Measurements from ENCODE around the gene ENPEP. TPM values are rescaled to one million over a fixed set of nuclear protein-coding genes. Genes with fewer than 3 reads are reported as not detected.
"Not testable (repeated sequence)": the region's sequence is repeated elsewhere in the genome, so short reads cannot be mapped to it uniquely, and the experiment has no call there.

The ENPEP gene, protein sequence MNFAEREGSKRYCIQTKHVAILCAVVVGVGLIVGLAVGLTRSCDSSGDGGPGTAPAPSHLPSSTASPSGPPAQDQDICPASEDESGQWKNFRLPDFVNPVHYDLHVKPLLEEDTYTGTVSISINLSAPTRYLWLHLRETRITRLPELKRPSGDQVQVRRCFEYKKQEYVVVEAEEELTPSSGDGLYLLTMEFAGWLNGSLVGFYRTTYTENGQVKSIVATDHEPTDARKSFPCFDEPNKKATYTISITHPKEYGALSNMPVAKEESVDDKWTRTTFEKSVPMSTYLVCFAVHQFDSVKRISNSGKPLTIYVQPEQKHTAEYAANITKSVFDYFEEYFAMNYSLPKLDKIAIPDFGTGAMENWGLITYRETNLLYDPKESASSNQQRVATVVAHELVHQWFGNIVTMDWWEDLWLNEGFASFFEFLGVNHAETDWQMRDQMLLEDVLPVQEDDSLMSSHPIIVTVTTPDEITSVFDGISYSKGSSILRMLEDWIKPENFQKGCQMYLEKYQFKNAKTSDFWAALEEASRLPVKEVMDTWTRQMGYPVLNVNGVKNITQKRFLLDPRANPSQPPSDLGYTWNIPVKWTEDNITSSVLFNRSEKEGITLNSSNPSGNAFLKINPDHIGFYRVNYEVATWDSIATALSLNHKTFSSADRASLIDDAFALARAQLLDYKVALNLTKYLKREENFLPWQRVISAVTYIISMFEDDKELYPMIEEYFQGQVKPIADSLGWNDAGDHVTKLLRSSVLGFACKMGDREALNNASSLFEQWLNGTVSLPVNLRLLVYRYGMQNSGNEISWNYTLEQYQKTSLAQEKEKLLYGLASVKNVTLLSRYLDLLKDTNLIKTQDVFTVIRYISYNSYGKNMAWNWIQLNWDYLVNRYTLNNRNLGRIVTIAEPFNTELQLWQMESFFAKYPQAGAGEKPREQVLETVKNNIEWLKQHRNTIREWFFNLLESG
- total RNA-seq = 1 to 10 TPM in 3 of 4 donors, under 1 TPM in 1; 0.80 to 6.2 (median 1.5) TPM

DNA sequence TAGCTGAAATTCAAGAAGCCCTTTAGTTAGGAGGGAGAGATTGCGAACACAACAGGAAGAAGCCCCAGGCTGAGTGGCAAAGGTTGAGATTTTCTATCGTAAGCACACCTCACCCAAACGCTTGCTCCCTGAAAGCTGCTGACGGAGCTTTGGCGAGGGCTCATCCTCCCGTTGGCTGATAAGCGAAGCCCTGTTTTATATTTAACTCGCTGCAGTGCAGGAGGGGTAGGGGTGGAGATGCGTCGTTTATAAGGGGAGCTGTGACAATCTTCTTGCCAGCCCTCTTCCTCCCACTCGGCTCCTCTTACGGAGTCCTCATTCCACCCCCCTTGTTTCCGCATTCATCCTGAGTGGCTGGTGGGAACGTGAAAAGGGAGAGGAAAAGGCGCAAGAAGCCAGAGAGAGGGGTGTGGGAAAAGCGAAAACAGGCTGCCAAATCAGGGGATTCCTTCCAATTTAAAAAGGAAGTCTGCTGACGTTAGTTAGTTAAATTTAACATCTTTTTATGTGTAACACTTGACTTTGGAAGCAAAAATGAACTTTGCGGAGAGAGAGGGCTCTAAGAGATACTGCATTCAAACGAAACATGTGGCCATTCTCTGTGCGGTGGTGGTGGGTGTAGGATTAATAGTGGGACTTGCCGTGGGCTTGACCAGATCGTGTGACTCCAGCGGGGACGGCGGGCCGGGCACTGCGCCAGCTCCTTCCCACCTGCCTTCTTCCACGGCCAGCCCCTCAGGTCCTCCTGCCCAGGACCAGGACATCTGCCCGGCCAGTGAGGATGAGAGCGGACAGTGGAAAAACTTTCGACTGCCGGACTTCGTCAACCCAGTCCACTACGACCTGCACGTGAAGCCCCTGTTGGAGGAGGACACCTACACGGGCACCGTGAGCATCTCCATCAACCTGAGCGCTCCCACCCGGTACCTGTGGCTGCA is at the start of gene ENPEP:
Gene ENPEP, plus strand, starts transcription at position 275 of the 938 bp plus-strand sequence. Its CDS starts 260 bp downstream, at position 535.
- peak; percentile 18 for DNase-seq
- Histone ChIP-seq H3K27me3 (peaks cover 7% of the 10 kb centered on the region), H3K36me3 (no peaks in the 10 kb centered on the region), H3K4me3 (peak within 1 kb of the TSS in 3 of 4 donors; percentile 1 to 38 (median 10)), H3K4me1 (peaks cover 0 to 9% (median 3%) of the 10 kb centered on the region in 4 donors), H3K9me3 (no peaks in the 10 kb centered on the region), H3K27ac (no peak within 1 kb of the TSS)
- in situ Hi-C loops (cut with MboI; ENCODE audit: low pct_ligation_motif_present in 1 of 4, low pct_unique_long_range_greater_than_20kb in 1 of 4, low sequenced_read_pairs in 3 of 4) (no loop called here), intact Hi-C loops (cut with DNase I; ENCODE audit: low total_unique reads) (no loop called here)
- TF ChIP-seq POLR2AphosphoS5 (IDR thresholded peaks at IDR 0.05) = no peak
- 37 to 63% methylated on average over 7 to 39 of the region's 39 CpGs for WGBS, 2 donors (ENCODE audit: low coverage in 1 of 2)

DNA sequence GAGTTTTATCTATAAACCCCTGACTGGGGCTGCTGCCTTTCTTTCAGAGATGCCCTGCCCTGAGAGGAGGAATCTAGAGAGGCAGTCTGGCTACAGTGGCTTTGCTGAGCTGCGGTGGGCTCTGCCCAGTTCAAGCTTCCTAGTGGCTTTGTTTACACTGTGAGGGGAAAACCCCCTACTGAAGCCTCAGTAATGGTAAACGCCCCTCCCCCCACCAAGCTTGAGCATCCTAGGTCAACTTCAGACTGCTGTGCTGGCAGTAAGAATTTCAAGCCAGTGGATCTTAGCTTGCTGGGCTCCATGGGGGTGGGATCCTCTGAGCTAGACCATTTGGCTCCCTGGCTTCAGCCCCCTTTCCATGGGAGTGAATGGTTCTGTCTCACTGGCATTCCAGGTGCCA is 44.1 kb upstream of the ENPEP start:
- H3K36me3 ChIP-seq; intact Hi-C loops (cut with DNase I; ENCODE audit: low total_unique reads); H3K27me3 ChIP-seq; H3K4me1 ChIP-seq; H3K27ac ChIP-seq; DNase-seq; in situ Hi-C loops (cut with MboI; ENCODE audit: low pct_ligation_motif_present in 1 of 4, low pct_unique_long_range_greater_than_20kb in 1 of 4, low sequenced_read_pairs in 3 of 4); H3K4me3 ChIP-seq; H3K9me3 ChIP-seq: not testable (repeated sequence)
- WGBS, 2 donors (ENCODE audit: low coverage in 1 of 2) = 94% methylated on average over 2 of the region's 2 CpGs; no CpG with 5 or more reads in 1 of the 2 donors

DNA sequence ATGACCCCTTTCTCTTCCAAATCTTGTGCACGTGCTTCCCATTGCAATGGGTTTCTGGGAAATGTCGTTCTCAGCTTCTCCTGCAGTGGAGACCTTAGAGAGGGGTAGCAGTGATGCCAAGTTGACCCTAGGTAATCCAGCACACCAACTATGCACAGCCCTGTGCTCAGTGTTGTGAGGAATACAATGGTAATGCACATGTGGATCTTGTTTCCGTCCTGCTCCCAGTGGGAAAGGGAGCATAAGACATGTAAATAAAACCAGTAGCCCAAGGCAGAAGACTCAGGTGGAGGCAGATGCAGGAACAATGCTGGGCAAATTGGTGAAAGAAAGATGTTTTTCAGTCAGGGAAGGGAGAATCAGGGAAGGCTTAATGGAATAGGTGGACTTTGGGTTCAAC is 38.7 kb upstream of the ENPEP start:
- DNase-seq; H3K36me3 ChIP-seq; in situ Hi-C loops (cut with MboI; ENCODE audit: low pct_ligation_motif_present in 1 of 4, low pct_unique_long_range_greater_than_20kb in 1 of 4, low sequenced_read_pairs in 3 of 4); H3K9me3 ChIP-seq; H3K4me3 ChIP-seq; H3K27me3 ChIP-seq; intact Hi-C loops (cut with DNase I; ENCODE audit: low total_unique reads); H3K27ac ChIP-seq; H3K4me1 ChIP-seq: not testable (repeated sequence)
- 71 to 90% methylated on average over 1 to 3 of the region's 3 CpGs for WGBS, 2 donors (ENCODE audit: low coverage in 1 of 2)

DNA sequence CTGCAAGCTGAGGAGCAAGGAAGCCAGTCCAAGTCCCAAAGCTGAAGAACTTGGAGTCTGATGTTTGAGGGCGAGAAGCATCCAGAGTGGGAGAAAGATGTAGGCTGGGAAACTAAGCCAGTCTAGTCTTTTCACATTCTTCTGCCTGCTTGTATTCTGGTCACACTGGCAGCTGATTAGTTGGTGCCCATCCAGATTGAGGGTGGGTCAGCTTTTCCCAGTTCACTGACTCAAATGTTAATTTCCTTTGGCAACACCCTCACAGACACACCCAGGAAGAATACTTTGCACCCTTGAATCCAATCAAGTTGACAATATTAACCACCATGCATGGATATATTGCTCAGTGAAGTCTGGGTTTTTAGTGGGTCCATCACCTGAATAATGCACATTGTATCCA is 36.7 kb upstream of the ENPEP start:
- intact Hi-C loops (cut with DNase I; ENCODE audit: low total_unique reads); H3K27me3 ChIP-seq; H3K4me1 ChIP-seq; H3K27ac ChIP-seq; H3K36me3 ChIP-seq; H3K4me3 ChIP-seq; H3K9me3 ChIP-seq; in situ Hi-C loops (cut with MboI; ENCODE audit: low pct_ligation_motif_present in 1 of 4, low pct_unique_long_range_greater_than_20kb in 1 of 4, low sequenced_read_pairs in 3 of 4): not testable (repeated sequence)
- DNase-seq = peak; percentile 41
- 86 to 90% methylated on average over 1 of the region's 1 CpG for WGBS, 2 donors (ENCODE audit: low coverage in 1 of 2)

DNA sequence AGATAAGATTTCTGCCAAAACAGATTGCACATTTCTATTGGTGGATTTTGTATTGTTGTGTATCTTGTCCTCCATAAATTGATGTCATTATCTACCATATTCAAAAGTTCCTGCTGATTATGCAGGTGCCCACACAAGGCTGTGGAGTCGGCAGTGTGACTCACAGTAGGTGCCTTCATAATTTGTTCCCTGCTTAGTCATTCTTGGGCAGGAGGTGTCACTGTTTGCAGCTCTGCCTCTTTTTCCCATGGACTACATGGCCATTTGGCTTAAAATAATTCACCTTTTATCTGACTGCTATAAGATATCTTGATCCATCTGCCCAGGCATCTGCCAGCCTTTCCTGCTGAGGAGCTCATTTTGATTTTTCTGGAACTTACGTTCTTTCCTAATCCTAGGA is 33.6 kb upstream of the ENPEP start:
- DNase-seq = no peak
- no peak overlapping the region for H3K4me3 ChIP-seq
- no peaks in the 10 kb centered on the region for H3K36me3 ChIP-seq
- H3K4me1 ChIP-seq = peaks cover 0 to 5% (median 0%) of the 10 kb centered on the region in 4 donors
- 50 to 78% methylated on average over 1 to 2 of the region's 2 CpGs for WGBS, 2 donors (ENCODE audit: low coverage in 1 of 2)
- TF ChIP-seq EP300 (IDR thresholded peaks at IDR 0.05; ENCODE audit: low read depth) = no peak
- no peak for TF ChIP-seq POLR2AphosphoS5 (IDR thresholded peaks at IDR 0.05)
- TF ChIP-seq, protein P1, sequence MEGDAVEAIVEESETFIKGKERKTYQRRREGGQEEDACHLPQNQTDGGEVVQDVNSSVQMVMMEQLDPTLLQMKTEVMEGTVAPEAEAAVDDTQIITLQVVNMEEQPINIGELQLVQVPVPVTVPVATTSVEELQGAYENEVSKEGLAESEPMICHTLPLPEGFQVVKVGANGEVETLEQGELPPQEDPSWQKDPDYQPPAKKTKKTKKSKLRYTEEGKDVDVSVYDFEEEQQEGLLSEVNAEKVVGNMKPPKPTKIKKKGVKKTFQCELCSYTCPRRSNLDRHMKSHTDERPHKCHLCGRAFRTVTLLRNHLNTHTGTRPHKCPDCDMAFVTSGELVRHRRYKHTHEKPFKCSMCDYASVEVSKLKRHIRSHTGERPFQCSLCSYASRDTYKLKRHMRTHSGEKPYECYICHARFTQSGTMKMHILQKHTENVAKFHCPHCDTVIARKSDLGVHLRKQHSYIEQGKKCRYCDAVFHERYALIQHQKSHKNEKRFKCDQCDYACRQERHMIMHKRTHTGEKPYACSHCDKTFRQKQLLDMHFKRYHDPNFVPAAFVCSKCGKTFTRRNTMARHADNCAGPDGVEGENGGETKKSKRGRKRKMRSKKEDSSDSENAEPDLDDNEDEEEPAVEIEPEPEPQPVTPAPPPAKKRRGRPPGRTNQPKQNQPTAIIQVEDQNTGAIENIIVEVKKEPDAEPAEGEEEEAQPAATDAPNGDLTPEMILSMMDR (IDR thresholded peaks at IDR 0.05) = no peak
- no peak for TF ChIP-seq POLR2A (IDR thresholded peaks at IDR 0.05)
- in situ Hi-C loops (cut with MboI; ENCODE audit: low pct_ligation_motif_present in 1 of 4, low pct_unique_long_range_greater_than_20kb in 1 of 4, low sequenced_read_pairs in 3 of 4) = no loop called here
- no peaks in the 10 kb centered on the region for H3K27me3 ChIP-seq
- H3K27ac ChIP-seq = no peak overlapping the region
- intact Hi-C loops (cut with DNase I; ENCODE audit: low total_unique reads) = no loop called here
- H3K9me3 ChIP-seq = no peaks in the 10 kb centered on the region

Data from transverse colon (tissue), 4 donors.